HG02884 (cell line): Measurements from ENCODE around the gene PSMC2.
"Not testable (repeated sequence)": the region's sequence is repeated elsewhere in the genome, so short reads cannot be mapped to it uniquely, and the experiment has no call there.

Experiments
- ATAC-seq: cut with Tn5 transposase; IDR thresholded peaks from one replicate; pipeline ENCODE4 v1.9.1; 2021; ENCODE audit warnings: mild to moderate bottlenecking, moderate library complexity; ENCODE audit not compliant: unreplicated experiment

Gene PSMC2

DNA sequence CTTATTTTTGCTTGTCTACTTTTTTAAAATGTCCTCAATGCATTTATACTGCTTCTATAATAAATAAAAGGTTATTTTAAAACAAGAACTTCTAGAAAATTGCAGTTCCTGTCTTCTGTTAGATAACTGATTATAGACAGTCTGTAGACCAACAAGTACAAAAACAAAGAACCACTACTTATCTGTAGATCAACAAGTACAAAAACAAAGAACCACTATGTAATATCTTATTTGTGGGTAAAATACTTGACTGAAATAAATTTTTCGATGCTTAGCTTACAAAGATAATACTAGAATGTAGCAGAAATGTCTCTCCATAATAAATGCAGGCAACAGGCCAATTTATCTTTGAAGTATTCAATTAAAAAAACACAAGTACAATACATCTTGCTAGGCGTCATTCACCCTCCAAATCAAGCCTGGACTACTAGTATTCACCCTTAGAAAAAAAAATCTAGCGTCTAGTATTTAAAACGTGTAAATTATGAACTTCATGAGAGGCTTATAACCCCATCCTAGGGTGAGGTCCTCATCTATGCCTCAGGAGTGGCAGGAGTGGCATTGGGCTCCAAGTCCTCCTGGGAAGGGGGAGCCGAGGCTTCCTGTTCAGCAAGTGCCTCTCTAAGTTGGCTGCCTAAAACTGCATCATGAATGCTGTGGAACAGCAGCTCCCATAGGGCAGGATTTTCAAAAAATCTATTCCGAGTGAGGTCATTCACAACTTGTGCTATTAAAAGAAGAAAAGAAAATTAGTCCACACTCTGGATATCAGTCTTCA is 26.6 kb downstream of the PSMC2 start:
- no peak for ATAC-seq

DNA sequence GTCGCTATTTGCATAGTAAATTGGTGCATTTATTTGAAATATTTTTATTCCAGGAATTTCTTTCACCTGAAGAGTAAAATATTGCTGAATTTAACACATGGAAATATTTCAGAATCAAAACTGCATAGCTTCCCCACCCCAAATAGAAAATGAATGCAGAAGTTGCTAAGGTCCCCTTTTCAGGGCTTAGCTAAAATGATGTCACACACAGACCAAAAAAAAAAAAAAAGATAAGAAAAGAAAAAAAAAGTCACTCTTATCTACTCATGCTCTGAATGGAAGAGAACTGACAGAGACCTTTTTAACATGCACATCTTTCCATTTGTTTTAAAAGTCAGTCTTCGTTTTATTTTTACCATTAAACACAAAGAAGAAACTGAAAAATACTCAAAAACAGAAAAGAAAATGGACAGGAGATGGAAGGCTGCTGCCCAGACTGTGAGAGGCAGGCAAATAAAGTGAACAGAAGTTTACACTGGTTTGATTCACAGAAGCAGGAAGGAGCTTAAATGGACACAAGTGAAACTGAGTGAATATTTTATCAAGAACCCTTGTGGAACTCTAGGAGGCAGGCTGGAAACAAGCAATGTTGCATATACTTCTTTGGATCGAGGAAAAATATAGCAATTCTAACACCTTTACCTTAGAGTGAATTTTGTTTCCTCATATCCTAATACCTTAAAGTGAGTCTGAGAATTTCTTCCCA is 32.0 kb downstream of the PSMC2 start:
- ATAC-seq: no peak

GRCh38 chr7:103380395-103381191 is 33.1 kb downstream of the PSMC2 start:
- no peak for ATAC-seq

DNA sequence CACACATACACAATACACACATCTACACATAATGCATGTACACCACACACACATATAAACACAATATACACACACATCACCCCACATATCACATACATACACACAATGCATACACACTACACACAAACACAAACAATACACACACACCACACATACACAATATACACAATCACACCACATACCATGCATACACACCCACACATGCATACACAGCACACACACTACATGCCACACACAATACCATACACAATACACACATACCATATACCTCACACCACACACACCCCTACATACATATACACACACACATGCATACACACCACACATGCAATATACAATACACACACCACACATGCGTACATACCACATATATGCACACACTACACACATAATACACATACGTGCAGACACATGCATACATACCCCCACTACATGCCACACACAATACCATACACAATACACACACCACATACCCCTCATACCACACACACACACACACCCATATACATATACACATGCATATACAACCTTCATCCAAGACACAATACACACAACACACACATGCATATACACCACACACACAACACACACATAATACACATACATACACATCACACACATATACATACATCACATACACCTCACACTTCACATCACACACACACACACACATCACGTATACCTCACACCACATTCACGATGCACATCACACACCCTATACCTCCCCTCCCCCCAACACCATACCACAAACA is 34.0 kb downstream of the PSMC2 start:
- ATAC-seq: no peak

DNA sequence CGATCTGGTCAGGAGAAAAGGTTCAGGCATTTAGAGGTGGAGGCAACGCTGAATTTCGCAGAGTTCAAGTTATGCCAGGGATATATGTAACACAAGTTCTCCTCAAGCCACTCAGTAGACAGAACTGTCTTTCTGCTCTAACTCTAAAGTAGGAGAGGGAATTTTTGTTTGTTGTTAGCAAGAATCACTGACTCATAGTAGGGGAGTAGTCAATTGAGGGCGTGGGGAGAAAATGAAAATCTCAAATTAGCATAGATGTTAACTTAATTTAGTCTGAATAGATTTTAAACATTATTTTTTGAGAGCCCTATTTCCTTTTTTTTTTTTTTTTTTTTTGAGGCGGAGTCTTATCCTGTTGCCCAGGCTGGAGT is 34.6 kb downstream of the PSMC2 start:
- no peak for ATAC-seq

DNA sequence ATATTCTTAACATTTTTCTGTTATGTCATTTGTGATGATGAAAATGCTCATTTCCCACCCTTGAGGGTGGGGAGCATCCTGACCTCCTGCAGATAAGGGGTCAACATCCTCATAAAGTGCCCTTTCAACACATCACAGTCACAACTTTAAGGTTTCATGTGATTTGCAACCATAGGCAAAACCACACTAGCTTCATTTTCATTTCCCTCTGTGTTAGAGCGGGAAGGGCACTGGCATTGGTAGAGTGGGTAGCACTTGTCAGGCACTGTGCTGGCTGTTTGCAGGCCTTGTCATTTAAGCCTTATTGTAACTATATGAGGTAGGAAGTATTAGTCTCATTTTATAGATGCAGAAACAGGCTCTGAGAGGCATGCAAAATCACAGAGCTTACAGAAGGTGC is 39.8 kb downstream of the PSMC2 start:
- no peak for ATAC-seq

DNA sequence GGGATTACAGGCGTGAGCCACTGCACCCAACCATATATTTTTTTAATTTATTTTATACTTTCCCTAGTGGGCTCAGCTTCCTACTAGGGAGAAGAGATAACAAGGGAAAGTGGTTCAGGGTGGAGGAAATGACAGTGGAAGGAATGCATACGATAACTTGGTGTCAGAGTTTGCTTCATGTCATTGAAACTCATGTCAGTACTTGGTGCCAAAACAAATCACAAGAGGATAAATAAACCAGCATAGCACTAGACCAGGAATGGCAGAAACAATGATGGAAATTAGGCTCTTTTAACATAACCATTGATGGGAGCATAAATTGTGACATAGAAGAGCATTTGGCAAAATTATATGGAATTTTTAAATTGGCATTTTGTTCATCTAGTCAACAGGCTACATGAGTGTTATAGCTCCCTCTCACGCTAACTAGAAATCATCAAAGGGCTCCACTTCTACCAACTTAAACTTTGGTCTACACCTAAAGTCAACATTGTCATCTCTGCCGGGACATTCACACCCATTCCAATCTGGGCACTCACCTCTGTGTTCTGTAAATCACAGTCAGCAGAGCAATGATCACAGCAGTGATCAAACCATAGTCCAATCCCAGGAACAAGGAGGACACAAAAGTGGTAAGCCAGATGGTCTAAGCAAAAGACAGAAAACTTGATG is 41.2 kb downstream of the PSMC2 start:
- ATAC-seq: no peak

GRCh38 chr7:103389263-103389662 is 41.8 kb downstream of the PSMC2 start:
- no peak for ATAC-seq

DNA sequence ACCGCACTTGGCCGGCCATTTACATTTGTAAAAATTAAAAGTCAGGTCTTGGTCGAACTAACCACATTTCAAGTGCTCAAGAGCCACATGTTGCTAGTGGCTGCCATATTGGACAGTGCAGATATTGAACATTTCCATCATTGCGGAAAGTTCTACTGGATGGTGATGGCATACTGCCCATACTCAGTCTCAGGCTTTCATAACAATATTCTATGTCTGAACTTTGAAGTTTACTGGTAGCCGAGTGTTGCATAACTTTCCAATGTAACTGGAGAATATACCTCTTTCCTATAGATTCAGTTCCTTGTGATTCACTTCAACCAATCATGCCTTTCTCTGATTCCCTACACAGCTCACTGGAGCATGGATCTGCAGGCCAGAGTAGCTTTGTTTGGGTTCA is 43.7 kb downstream of the PSMC2 start:
- ATAC-seq: no peak

DNA sequence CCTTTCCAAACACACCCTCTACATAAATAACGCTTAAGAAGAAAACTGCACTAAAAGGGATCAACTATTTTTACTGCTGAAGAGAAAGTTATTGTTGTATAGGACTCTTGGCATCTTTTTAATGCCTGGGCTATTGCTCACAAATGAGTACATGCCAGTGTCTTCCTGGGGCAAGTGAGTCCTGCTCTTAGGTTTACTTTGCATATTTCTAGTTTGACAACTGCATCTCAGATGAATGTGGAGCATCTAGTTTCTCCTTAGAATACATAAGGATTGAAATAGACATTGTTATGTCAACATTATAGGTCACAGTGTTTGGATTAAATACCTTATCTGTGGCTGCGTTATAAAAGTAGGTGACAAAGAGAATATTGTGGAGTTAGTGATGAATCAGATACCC is 44.5 kb downstream of the PSMC2 start:
- no peak for ATAC-seq

DNA sequence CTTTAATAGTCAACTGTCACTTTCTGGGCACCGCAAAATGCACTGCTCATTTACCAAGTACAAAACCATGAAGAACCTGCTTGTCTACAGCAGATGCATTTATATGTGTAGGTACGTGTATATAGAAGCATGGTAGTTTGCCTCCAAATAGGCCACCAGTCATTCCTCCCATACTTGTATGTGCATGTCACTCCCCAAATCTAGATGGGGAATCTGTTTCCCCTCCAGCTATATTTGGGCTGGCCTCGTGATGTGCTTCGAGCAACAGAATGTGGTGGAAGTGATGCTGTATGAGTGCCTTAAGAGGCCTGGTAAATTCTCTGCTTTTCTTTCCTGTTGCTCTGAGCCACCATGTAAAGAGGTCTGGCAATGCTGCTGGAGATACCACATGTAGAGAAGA is 47.1 kb downstream of the PSMC2 start:
- ATAC-seq: no peak

DNA sequence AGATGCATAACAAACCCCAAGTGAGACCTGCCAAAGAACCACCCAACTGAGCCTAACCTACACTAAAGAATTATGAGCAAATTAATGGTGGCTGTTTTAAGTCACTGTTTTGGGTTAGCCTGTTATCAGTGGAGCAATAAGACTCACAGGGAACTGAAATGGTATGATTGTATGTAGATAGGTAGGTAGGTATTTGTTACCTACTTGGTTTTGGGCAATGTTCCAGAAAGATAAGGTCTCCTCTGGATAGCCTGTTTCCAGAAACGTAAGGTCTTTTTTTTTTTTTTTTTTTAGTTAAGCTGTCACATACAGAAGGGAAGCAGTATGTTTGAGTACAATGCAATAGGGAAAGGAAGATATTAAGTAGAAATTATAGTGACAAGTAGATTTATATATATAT is 47.6 kb downstream of the PSMC2 start:
- no peak for ATAC-seq

DNA sequence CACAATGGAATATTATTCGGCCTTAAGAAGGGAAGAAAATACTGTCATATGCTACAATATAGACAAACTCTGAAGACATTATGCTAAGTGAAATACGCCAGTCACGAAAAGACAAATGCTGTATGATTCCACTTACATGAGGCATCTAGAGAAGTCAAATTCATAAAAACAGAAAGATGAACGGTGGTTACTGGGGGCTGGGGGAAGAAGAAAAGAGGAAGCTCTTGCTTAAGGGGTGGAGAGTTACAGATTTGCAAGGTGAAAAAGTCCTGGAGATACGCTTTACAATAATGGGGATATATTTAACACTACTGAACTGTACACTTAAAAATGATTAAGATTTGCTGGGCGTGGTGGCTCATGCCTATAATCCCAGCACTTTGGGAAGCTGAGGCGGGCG is 49.0 kb downstream of the PSMC2 start:
- ATAC-seq: no peak

DNA sequence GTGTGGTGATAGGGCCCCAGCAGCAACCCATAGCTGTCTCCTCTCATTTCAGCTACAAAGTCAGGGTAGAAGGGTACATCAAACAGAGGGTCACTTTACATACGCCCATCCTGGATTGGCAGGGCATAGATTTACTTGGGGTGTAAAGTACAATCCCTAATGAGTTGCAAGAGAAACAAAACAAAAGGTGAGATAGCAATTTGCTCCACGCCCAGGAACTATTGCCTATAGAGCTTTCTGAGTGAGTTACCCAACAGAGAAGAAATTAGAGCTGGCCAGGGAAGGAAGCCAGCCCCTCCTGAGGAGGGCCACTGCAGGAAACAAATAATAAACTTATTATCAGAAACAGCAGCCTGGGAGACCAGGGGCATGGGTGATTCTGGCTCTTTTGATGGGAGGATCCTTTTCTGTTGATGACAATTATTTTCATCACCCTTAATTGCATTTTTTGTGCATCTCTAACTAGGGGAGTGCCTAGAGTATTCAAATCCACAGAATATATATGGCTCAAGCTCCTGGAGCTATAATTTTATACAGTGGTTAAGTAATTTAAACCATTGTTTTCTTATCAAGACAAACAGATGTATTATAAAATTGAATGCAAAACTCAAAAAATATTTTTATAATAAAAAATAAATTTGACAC is 51.2 kb downstream of the PSMC2 start:
- no peak for ATAC-seq

DNA sequence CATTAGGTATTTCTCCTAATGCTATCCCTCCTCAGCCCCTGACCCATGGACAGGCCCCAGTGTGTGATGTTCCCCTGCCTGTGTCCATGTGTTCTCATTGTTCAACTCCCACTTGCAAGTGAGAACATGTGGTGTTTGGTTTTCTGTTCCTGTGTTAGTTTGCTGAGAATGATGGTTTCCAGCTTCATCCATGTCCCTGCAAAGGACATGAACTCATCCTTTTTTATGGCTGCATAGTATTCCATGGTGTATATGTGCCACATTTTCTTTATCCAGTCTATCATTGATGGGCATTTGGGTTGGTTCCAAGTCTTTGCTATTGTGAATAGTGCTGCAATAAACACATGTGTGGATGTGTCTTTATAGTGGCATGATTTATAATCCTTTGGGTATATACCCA is 52.2 kb downstream of the PSMC2 start:
- ATAC-seq: not testable (repeated sequence)

- not testable (repeated sequence) for ATAC-seq
These were observed 58.6 kb downstream of the PSMC2 start for GRCh38 chr7:103405789-103406613.

DNA sequence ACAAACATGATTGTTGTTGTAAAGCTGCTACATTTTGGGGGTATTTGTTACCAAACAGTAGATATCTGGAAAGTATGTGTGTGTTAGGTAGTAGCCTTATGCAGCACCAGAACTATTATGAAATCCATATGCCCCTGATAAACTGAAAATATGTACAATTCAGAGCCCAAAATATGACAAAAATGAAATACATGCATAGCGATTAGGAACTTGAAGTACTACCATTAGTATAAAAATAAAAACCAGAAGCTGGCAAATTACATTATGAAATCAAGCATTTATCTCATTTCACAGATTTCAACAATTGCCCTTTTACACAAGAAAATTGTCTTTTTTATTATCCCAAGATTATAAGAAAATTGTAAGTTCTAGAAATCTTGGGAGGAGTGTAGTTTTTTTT is 64.7 kb downstream of the PSMC2 start:
- ATAC-seq: no peak

- ATAC-seq: no peak
These were observed 66.0 kb downstream of the PSMC2 start for GRCh38 chr7:103413407-103413806.

DNA sequence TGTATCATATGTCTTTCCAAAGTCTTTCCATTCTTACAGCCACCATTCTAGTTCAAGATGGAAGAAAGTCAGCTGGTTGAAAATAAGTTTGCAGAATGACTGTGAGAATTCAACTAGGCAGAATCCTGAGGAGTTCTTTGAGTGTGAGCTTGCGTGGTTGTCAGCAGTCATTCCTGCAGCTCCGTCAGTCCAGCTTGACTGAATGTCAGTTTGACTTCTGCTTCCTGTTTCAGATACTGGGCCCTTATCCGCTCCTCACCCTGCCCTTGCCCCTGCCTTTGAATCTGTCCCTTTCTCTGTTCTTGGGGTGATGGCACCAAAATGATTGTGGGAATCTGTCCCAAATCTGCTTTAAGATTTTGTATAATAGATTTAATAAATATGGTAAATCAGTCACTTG is 70.8 kb downstream of the PSMC2 start:
- ATAC-seq: no peak
